ENCODE data around the gene AZIN2.

- TF ChIP-seq EZH2 (IDR thresholded peaks at IDR 0.05) (no peak), POLR2AphosphoS5 (IDR thresholded peaks at IDR 0.05; ENCODE audit: borderline replicate concordance, low read depth, low read length) (no peak), FOXP2 (optimal IDR thresholded peaks at IDR 0.05; ENCODE audit: control extremely low read depth, extremely low read length, insufficient read depth) (no peak)
Observed at GRCh38 chr1:33121728-33122127, 40.8 kb downstream of the AZIN2 start.

All from SK-N-MC (cell line).